Loucy (cell line): Measurements from ENCODE around the gene SERPINB6.

ENCODE experiments used
- H2AFZ ChIP-seq: fragments of 200-600 bp; sonication (generic); 2 replicates; pipeline ENCODE4 v1.6.0; 2016; ENCODE audit warnings: antibody characterized with exemption, mild to moderate bottlenecking, low read length, moderate library complexity
- H3F3A ChIP-seq: fragments of 200-600 bp; 2 replicates; pipeline ENCODE4 v1.6.0; 2016; ENCODE audit warnings: antibody characterized with exemption, low read depth, mild to moderate bottlenecking
- H3K27me3 ChIP-seq: fragments of 200-600 bp; sonication (generic); 2 replicates; pipeline ENCODE4 v1.6.1; 2014; ENCODE audit warnings: low read length, mild to moderate bottlenecking; ENCODE audit not compliant: insufficient read depth, poor library complexity, severe bottlenecking
- H3K36me3 ChIP-seq: fragments of 200-600 bp; sonication (generic); 2 replicates; pipeline ENCODE4 v1.6.1; 2016; ENCODE audit warnings: low read length; ENCODE audit not compliant: insufficient read depth
- H3K4me1 ChIP-seq: fragments of 200-600 bp; sonication (generic); 2 replicates; pipeline ENCODE4 v1.5.1; 2014; ENCODE audit warnings: low read length, mild to moderate bottlenecking; ENCODE audit not compliant: insufficient read depth, poor library complexity, severe bottlenecking
- H3K4me2 ChIP-seq: fragments of 200-600 bp; sonication (generic); 2 replicates; pipeline ENCODE4 v1.6.0; 2014; ENCODE audit warnings: antibody characterized with exemption, low read length, low read depth, mild to moderate bottlenecking; ENCODE audit not compliant: poor library complexity, severe bottlenecking
- H3K4me3 ChIP-seq: fragments of 200-600 bp; sonication (generic); 2 replicates; pipeline ENCODE4 v1.5.1; 2014; ENCODE audit warnings: low read length, mild to moderate bottlenecking, mixed read lengths; ENCODE audit not compliant: poor library complexity, severe bottlenecking
- H3K79me2 ChIP-seq: fragments of 200-600 bp; sonication (generic); 2 replicates; pipeline ENCODE4 v1.6.1; 2014; ENCODE audit warnings: low read length; ENCODE audit not compliant: insufficient read depth
- H3K9ac ChIP-seq: fragments of 200-600 bp; sonication (generic); 2 replicates; pipeline ENCODE4 v1.6.0; 2014; ENCODE audit warnings: mild to moderate bottlenecking, low read depth, low read length, moderate library complexity; ENCODE audit not compliant: poor library complexity, severe bottlenecking
- H3K9me2 ChIP-seq: fragments of 200-600 bp; sonication (generic); replicated peaks from 2 replicates; pipeline ENCODE4 v1.6.1; 2016; ENCODE audit warnings: low read depth, low read length, mixed read lengths
- H3K9me3 ChIP-seq: fragments of 200-600 bp; sonication (generic); 2 replicates; pipeline ENCODE4 v1.6.1; 2014; ENCODE audit warnings: mild to moderate bottlenecking, antibody characterized with exemption, low read length, low read depth; ENCODE audit not compliant: insufficient read depth
- H4K20me1 ChIP-seq: fragments of 200-600 bp; sonication (generic); 2 replicates; pipeline ENCODE4 v1.6.0; 2014; ENCODE audit warnings: antibody characterized with exemption, low read length, mild to moderate bottlenecking; ENCODE audit not compliant: insufficient read depth, poor library complexity, severe bottlenecking
- EZH2phosphoT487 ChIP-seq: fragments of 200-600 bp; IDR thresholded peaks from 2 replicates; pipeline ENCODE4 v1.6.1; 2018; ENCODE audit warnings: antibody characterized with exemption, mild to moderate bottlenecking, moderate library complexity, borderline replicate concordance
- TF ChIP-seq, protein P1 (sequence below): fragments of 200-600 bp; sonication (generic); conservative IDR thresholded peaks from 2 replicates; pipeline ENCODE4 v1.5.1; 2014; ENCODE audit warnings: mild to moderate bottlenecking, antibody characterized with exemption, low read length

Gene SERPINB6

GRCh38 chr6:2988094-2988425 lies 16.7 kb upstream of the SERPINB6 start:
- Histone ChIP-seq H3K4me2 (peak overlapping the region; percentile 99), H3K79me2 (no peaks in the 10 kb centered on the region), H2AFZ (peak overlapping the region; percentile 99), H4K20me1 (no peaks in the 10 kb centered on the region), H3K4me3 (peak overlapping the region; percentile 95), H3K9me2 (no peaks in the 10 kb centered on the region), H3F3A (peaks cover 6% of the 10 kb centered on the region), H3K9me3 (no peaks in the 10 kb centered on the region), H3K27me3 (no peaks in the 10 kb centered on the region), H3K36me3 (no peaks in the 10 kb centered on the region), H3K9ac (peak overlapping the region; percentile 89), H3K4me1 (peaks cover 28% of the 10 kb centered on the region)
- TF ChIP-seq, protein P1, sequence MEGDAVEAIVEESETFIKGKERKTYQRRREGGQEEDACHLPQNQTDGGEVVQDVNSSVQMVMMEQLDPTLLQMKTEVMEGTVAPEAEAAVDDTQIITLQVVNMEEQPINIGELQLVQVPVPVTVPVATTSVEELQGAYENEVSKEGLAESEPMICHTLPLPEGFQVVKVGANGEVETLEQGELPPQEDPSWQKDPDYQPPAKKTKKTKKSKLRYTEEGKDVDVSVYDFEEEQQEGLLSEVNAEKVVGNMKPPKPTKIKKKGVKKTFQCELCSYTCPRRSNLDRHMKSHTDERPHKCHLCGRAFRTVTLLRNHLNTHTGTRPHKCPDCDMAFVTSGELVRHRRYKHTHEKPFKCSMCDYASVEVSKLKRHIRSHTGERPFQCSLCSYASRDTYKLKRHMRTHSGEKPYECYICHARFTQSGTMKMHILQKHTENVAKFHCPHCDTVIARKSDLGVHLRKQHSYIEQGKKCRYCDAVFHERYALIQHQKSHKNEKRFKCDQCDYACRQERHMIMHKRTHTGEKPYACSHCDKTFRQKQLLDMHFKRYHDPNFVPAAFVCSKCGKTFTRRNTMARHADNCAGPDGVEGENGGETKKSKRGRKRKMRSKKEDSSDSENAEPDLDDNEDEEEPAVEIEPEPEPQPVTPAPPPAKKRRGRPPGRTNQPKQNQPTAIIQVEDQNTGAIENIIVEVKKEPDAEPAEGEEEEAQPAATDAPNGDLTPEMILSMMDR: 0 out of 2 replicates have a peak, but pooled peaks have one; percentile 14
- no peak for TF ChIP-seq EZH2phosphoT487

GRCh38 chr6:2986722-2987221 lies 15.4 kb upstream of the SERPINB6 start:
- Histone ChIP-seq H4K20me1 (no peaks in the 10 kb centered on the region), H3K4me1 (peaks cover 28% of the 10 kb centered on the region), H3K9me2 (no peaks in the 10 kb centered on the region), H3K9me3 (no peaks in the 10 kb centered on the region), H2AFZ (no peak overlapping the region), H3K79me2 (no peaks in the 10 kb centered on the region), H3K36me3 (no peaks in the 10 kb centered on the region), H3F3A (peaks cover 6% of the 10 kb centered on the region), H3K27me3 (no peaks in the 10 kb centered on the region), H3K4me2 (no peak overlapping the region), H3K4me3 (no peak overlapping the region), H3K9ac (no peak overlapping the region)
- TF ChIP-seq EZH2phosphoT487: no peak
- TF ChIP-seq, protein P1: no peak

DNA sequence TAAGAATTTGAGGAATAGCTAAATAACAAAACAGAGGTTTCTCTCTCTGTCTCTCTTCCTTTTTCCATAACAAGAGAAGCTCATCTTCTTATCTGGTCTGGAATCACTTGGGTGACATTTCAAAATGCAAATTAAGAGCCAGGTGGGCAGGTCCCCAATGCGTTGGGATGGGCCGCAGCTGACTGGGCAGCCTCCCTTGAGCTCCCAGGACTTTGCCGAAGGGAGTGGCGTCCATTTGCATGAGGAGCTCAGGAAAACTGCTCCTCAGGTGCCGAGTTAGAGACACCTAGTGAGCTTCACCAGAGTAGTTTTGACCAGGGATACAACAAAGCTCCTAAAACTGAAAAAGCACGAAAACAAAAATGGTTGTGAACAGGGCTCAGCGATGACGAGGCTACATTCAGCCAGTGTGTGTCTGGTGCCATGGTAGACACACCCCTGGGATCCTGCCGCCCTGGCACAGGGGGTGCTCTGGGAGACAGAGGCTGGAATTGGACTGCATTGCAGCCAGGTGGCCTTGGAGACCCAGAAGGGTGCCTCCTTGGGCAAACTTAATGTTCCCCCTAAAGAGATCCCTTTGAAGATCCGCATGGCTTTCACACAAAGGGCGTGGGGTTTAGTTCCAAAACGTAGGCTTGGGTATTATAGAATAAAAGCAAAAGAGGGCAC lies 13.5 kb upstream of the SERPINB6 start:
- H3K9me3 ChIP-seq: no peaks in the 10 kb centered on the region
- TF ChIP-seq EZH2phosphoT487: no peak
- TF ChIP-seq, protein P1: no peak
- H3K4me3 ChIP-seq: no peak overlapping the region
- H3K27me3 ChIP-seq: no peaks in the 10 kb centered on the region
- H3K4me1 ChIP-seq: peaks cover 14% of the 10 kb centered on the region
- no peaks in the 10 kb centered on the region for H3K9me2 ChIP-seq
- no peaks in the 10 kb centered on the region for H3K79me2 ChIP-seq
- H2AFZ ChIP-seq: no peak overlapping the region
- peaks cover 6% of the 10 kb centered on the region for H3F3A ChIP-seq
- H3K9ac ChIP-seq: no peak overlapping the region
- H4K20me1 ChIP-seq: no peaks in the 10 kb centered on the region
- H3K4me2 ChIP-seq: no peak overlapping the region
- no peaks in the 10 kb centered on the region for H3K36me3 ChIP-seq
